ENCODE data around the gene SDHAF1. TPM values are rescaled to one million over a fixed set of nuclear protein-coding genes. Genes with fewer than 3 reads are reported as not detected.
"Not testable (repeated sequence)": the region's sequence is repeated elsewhere in the genome, so short reads cannot be mapped to it uniquely, and the experiment has no call there.

The SDHAF1 gene
- polyA plus RNA-seq, 4 donors: 12.4 to 19.8 (median 15.0) TPM

DNA sequence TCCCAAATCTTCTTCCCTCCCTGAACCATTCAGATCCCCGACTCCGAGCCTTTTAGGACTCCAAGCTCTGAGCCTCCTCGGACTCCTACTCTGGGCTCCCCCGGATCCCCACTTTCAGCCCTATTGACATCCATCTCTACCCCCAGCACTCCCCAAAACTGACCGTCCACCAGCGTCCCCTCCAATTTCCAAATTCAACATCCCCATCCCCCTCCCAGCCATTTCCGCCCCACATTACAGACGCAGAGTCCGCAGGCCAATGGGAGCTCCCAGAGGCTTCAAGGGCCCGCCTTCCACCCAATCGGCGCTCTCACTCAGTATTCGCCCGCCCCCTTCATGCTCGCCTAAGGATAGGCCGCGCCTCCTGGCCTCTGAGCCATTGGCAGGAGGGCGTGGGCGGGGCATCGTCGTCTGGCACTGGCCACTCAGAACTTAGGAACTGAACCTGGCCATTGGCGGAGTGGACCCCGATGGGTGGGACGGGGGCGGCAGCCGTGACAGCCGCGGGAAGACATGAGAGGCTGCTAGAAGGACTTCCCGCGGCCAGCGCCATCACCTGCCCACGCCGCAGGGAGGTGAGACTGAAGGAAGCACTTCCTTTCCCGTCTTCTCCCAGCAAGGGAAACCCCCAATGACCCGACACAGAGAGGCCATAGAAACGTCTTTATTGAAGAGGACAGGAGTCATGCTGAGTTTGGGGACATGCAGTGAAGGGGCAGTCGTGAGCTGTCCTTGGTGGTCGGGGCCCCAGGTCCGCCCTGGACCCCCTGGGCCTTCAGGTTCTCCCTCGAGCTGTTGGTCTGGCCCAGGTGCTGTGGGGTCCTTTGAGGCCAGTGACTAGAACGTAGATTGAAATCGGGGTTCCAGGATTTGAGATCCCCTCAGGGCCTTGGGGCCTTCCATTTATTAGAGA lies 19.3 kb downstream of the SDHAF1 start, which contains the start of gene ALKBH6:
Gene ALKBH6 (minus strand): TSS at position 202 of the 913 bp plus-strand sequence. CDS start 816 bp downstream, outside the sequence.
- peak; percentile 87 to 97 (median 94) for DNase-seq (ENCODE audit: low read depth in 4 of 4, low spot score in 2 of 4)

GRCh38 chr19:36019061-36019670 lies 24.2 kb downstream of the SDHAF1 start:
- no peak for DNase-seq (ENCODE audit: low read depth in 4 of 4, low spot score in 2 of 4)

DNA sequence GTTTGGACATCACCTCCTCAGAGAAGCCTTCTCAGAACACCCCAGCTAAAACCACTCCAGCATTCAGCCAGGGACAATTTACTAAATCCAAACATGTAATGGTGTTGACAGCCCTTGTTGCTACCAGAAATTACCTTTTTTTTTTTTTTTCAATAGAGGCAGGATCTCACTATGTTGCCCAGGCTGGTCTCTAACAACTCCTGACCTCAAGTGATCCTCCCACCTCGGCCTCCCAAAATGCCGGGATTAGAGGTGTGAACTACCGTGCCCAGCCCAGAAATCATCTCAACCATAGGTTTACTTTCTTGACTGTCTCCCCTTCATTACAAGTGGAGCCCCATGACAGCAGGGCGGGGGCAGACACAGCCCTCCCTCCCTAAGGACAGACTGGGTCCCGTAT lies 28.4 kb downstream of the SDHAF1 start:
- no peak for DNase-seq (ENCODE audit: low read depth in 4 of 4, low spot score in 2 of 4)

GRCh38 chr19:36025541-36025940 lies 30.6 kb downstream of the SDHAF1 start:
- DNase-seq (ENCODE audit: low read depth in 4 of 4, low spot score in 2 of 4): no peak

GRCh38 chr19:36026091-36026876 lies 31.3 kb downstream of the SDHAF1 start:
- DNase-seq (ENCODE audit: low read depth in 4 of 4, low spot score in 2 of 4): no peak

- no peak for DNase-seq (ENCODE audit: low read depth in 4 of 4, low spot score in 2 of 4)
Observed at GRCh38 chr19:36027696-36028095, 32.7 kb downstream of the SDHAF1 start.

GRCh38 chr19:36028313-36029041 lies 33.5 kb downstream of the SDHAF1 start:
- DNase-seq (ENCODE audit: low read depth in 4 of 4, low spot score in 2 of 4): no peak

- no peak for DNase-seq (ENCODE audit: low read depth in 4 of 4, low spot score in 2 of 4)
Observed at GRCh38 chr19:36030264-36031148, 35.5 kb downstream of the SDHAF1 start.

GRCh38 chr19:36031308-36031707 lies 36.3 kb downstream of the SDHAF1 start:
- no peak for DNase-seq (ENCODE audit: low read depth in 4 of 4, low spot score in 2 of 4)

- DNase-seq (ENCODE audit: low read depth in 4 of 4, low spot score in 2 of 4): no peak
Observed at GRCh38 chr19:36032251-36033104, 37.5 kb downstream of the SDHAF1 start, which contains the start of gene CLIP3. Gene CLIP3, minus strand, starts transcription at chr19:36032873. Its CDS starts 516 bp downstream, at chr19:36032357.

DNA sequence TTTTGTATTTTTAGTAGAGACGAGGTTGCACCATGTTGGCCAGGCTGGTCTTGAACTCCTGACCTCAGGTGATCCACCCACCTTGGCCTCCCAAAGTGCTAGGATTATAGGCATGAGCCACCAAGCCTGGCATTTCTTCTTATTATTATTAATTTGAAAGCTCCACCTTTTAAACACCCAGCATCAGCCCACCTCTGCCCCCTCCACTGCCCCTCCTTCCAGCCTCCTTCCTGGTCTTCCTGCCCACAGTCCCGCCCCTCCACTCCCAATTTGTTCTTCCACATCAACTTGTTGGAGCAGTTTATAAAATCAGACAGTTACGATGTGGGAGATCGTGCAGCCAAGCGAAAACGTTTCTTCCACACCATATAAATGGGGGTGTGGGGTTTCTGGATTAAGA lies 45.5 kb downstream of the SDHAF1 start:
- no peak for DNase-seq (ENCODE audit: low read depth in 4 of 4, low spot score in 2 of 4)

- DNase-seq (ENCODE audit: low read depth in 4 of 4, low spot score in 2 of 4): not testable (repeated sequence)
Observed at GRCh38 chr19:36041092-36041491, 46.1 kb downstream of the SDHAF1 start.

GRCh38 chr19:36041831-36042230 lies 46.8 kb downstream of the SDHAF1 start:
- peak in 1 of 4 donors; percentile 32 for DNase-seq (ENCODE audit: low read depth in 4 of 4, low spot score in 2 of 4)

- DNase-seq (ENCODE audit: low read depth in 4 of 4, low spot score in 2 of 4): no peak
Observed at GRCh38 chr19:36043952-36044351, 49.0 kb downstream of the SDHAF1 start.

Measured in left renal cortex interstitium (tissue), 4 donors.